ENCODE results near the gene PPP1R9A. TPM values are rescaled to one million over a fixed set of nuclear protein-coding genes. Genes with fewer than 3 reads are reported as not detected.

The PPP1R9A gene
- total RNA-seq, 4 donors from 2014 or later: 22.4 to 27.5 (median 23.3) TPM

- Histone ChIP-seq H3K4me3 (no peak overlapping the region), H3K27ac (replicated peaks in 1 of 4) (no peak overlapping the region), H3K36me3 (no peaks in the 10 kb centered on the region), H3K4me1 (peaks cover 0 to 9% (median under 1%) of the 10 kb centered on the region in 4 donors), H3K27me3 (no peaks in the 10 kb centered on the region), H3K9me3 (no peaks in the 10 kb centered on the region)
- intact Hi-C loops (cut with DNase I): no loop called here
- whole genome bisulfite sequencing: 80% methylated on average over 3 of the region's 3 CpGs
- no peak for TF ChIP-seq POLR2AphosphoS5 (IDR thresholded peaks at IDR 0.05)
- no peak for TF ChIP-seq CTCF (IDR thresholded peaks at IDR 0.05)
- TF ChIP-seq EP300 (IDR thresholded peaks at IDR 0.05): no peak
- no peak for TF ChIP-seq POLR2A (IDR thresholded peaks at IDR 0.05; ENCODE audit: low read depth)
- no peak for DNase-seq (ENCODE audit: extremely low spot score)
These were observed 34.6 kb downstream of the PPP1R9A start for GRCh38 chr7:94941844-94942632.

- Histone ChIP-seq H3K27me3 (no peaks in the 10 kb centered on the region), H3K4me1 (peaks cover 0 to 9% (median 0%) of the 10 kb centered on the region in 4 donors), H3K9me3 (no peaks in the 10 kb centered on the region), H3K27ac (replicated peaks in 1 of 4) (no peak overlapping the region), H3K36me3 (no peaks in the 10 kb centered on the region), H3K4me3 (no peak overlapping the region)
- no peak for DNase-seq (ENCODE audit: extremely low spot score)
- TF ChIP-seq EP300 (IDR thresholded peaks at IDR 0.05): no peak
- no peak for TF ChIP-seq POLR2AphosphoS5 (IDR thresholded peaks at IDR 0.05)
- no peak for TF ChIP-seq POLR2A (IDR thresholded peaks at IDR 0.05; ENCODE audit: low read depth)
- no peak for TF ChIP-seq CTCF (IDR thresholded peaks at IDR 0.05)
- intact Hi-C loops (cut with DNase I): no loop called here
These were observed 35.7 kb downstream of the PPP1R9A start for GRCh38 chr7:94943134-94943533.

- no peak overlapping the region for H3K4me3 ChIP-seq
- no peaks in the 10 kb centered on the region for H3K27me3 ChIP-seq
- H3K9me3 ChIP-seq: no peaks in the 10 kb centered on the region
- no peaks in the 10 kb centered on the region for H3K4me1 ChIP-seq
- TF ChIP-seq EP300 (IDR thresholded peaks at IDR 0.05): no peak
- TF ChIP-seq POLR2AphosphoS5 (IDR thresholded peaks at IDR 0.05): no peak
- no peak for TF ChIP-seq POLR2A (IDR thresholded peaks at IDR 0.05; ENCODE audit: low read depth)
- TF ChIP-seq CTCF (IDR thresholded peaks at IDR 0.05): no peak
- no peaks in the 10 kb centered on the region for H3K36me3 ChIP-seq
- DNase-seq (ENCODE audit: extremely low spot score): no peak
- 85% methylated on average over 1 of the region's 1 CpG for WGBS
- intact Hi-C loops (cut with DNase I): no loop called here
- no peak overlapping the region for H3K27ac ChIP-seq (replicated peaks in 1 of 4)
These were observed 42.1 kb downstream of the PPP1R9A start for GRCh38 chr7:94949532-94949931.

GRCh38 chr7:94955807-94956206 is 48.4 kb downstream of the PPP1R9A start:
- Histone ChIP-seq H3K4me1 (peaks cover 0 to 16% (median 7%) of the 10 kb centered on the region in 4 donors), H3K4me3 (no peak overlapping the region), H3K27me3 (no peaks in the 10 kb centered on the region), H3K9me3 (no peaks in the 10 kb centered on the region), H3K27ac (replicated peaks in 1 of 4) (no peak overlapping the region), H3K36me3 (no peaks in the 10 kb centered on the region)
- intact Hi-C loops (cut with DNase I): no loop called here
- WGBS: 62% methylated on average over 3 of the region's 3 CpGs
- no peak for TF ChIP-seq POLR2AphosphoS5 (IDR thresholded peaks at IDR 0.05)
- no peak for TF ChIP-seq CTCF (IDR thresholded peaks at IDR 0.05)
- no peak for TF ChIP-seq POLR2A (IDR thresholded peaks at IDR 0.05; ENCODE audit: low read depth)
- no peak for TF ChIP-seq EP300 (IDR thresholded peaks at IDR 0.05)
- no peak for DNase-seq (ENCODE audit: extremely low spot score)

Measured in esophagus muscularis mucosa (tissue), 4 donors.